Caki2 (cell line): ENCODE data around the gene TAS2R7. TPM values are rescaled to one million over a fixed set of nuclear protein-coding genes. Genes with fewer than 3 reads are reported as not detected.

Experiments
- DNase-seq: peaks from one replicate; pipeline ENCODE4 v3.0.0-alpha.2; 2015; ENCODE audit warnings: low read depth
- in situ Hi-C: cut with HindIII; loops from 2 replicates; pipeline ENCODE4 v1.10.0; 2016; ENCODE audit warnings: low sequenced_read_pairs, low pct_unique_long_range_greater_than_20kb, mixed read lengths
- total RNA-seq: library from RNA; depleted of rRNA; stranded (reverse); fragments of >200 nt; shearing (Covaris generic); gene quantifications from 2 replicates; pipeline ENCODE4 v1.2.3, GENCODE V29; 2014; ENCODE audit warnings: low replicate concordance; rRNA removed

Gene TAS2R7
- total RNA-seq, 1 experiment from 2014 or later: not detected

GRCh38 chr12:10756194-10756593, 46.2 kb downstream of the TAS2R7 start:
- DNase-seq: no peak
- in situ Hi-C loops: no loop called here

GRCh38 chr12:10753059-10753458, 49.4 kb downstream of the TAS2R7 start:
- in situ Hi-C loops: no loop called here
- peak; percentile 72 for DNase-seq

Other genes starting within 250 kb of the TAS2R7 start
- gene MAGOHB, start 189.0 kb downstream of the TAS2R7 start, total RNA-seq: 64.4 and 89.6 TPM in 2 replicates
- 4.8 and 6.7 TPM in 2 replicates for gene STYK1, start 128.6 kb downstream of the TAS2R7 start, total RNA-seq
- 259 and 280 TPM in 2 replicates for gene YBX3, start 79.3 kb downstream of the TAS2R7 start, total RNA-seq
- gene TAS2R8, start 4.7 kb upstream of the TAS2R7 start, total RNA-seq: not detected in 2 replicates
- gene TAS2R9, start 7.5 kb upstream of the TAS2R7 start, total RNA-seq: not detected in 2 replicates
- not detected in 2 replicates for gene TAS2R10, start 23.7 kb upstream of the TAS2R7 start, total RNA-seq
- gene PRR4, start 46.8 kb upstream of the TAS2R7 start, total RNA-seq: not detected in 2 replicates
- 0.27 and 16.2 TPM in 2 replicates for gene PRH1, start 81.6 kb upstream of the TAS2R7 start, total RNA-seq
- not detected in 2 replicates for gene TAS2R13, start 106.9 kb upstream of the TAS2R7 start, total RNA-seq
- gene PRH2, start 126.6 kb upstream of the TAS2R7 start, total RNA-seq: not detected in 2 replicates
- not detected in 2 replicates for gene TAS2R14, start 136.6 kb upstream of the TAS2R7 start, total RNA-seq
- not detected in 2 replicates for gene TAS2R50, start 184.3 kb upstream of the TAS2R7 start, total RNA-seq
- gene TAS2R20, start 195.7 kb upstream of the TAS2R7 start, total RNA-seq: not detected in 2 replicates
- not detected in 2 replicates for gene TAS2R19, start 220.0 kb upstream of the TAS2R7 start, total RNA-seq
- gene TAS2R31, start 228.8 kb upstream of the TAS2R7 start, total RNA-seq: 0.37 TPM in 1 of 2 replicates, not detected in the other